ENCODE measurements around the gene PEX10.

PEX10 gene

DNA sequence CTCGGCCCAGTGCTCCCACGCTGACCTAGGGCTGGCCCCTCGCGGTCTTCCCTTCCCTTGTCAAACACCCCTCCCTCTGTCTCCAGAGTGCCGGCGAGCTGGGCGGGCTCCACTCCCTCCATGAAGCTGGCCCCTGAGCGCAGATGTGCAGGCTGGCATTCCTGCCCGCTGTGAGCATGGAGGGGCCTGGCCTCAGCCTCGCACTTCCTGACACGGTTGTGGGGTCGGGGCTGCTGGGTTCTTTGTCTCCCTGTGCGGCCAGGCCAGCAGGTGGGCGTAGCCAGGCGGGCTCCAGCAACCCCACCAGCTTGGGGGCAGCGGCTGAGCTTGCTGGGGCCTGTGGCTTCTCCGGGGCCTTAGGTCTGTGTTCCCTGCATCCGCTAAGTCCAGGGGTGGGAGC, 14.2 kb upstream of the PEX10 start:
- no peak for DNase-seq (ENCODE audit: low read depth in 1 of 2, low spot score in 1 of 2)

DNA sequence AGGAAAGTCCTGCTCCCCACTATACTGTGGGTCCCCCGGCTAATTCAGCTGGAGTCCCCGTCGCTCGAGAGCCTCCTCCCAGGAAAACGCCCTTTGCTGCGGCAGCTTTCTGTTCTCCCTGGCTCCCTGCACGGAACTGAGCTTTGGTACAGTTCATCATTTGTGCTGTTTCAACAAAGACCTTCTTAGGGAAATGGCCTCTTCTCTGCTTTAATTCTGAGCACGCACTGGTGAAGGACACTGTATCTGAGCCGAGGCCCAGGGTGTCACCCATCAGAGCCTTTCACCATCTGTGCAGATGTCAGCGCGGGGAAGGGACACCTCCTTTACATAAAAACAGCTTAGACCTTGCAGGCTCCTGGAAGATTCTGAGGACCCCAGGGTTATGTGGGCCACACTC, 13.5 kb upstream of the PEX10 start:
- no peak for DNase-seq (ENCODE audit: low read depth in 1 of 2, low spot score in 1 of 2)

DNA sequence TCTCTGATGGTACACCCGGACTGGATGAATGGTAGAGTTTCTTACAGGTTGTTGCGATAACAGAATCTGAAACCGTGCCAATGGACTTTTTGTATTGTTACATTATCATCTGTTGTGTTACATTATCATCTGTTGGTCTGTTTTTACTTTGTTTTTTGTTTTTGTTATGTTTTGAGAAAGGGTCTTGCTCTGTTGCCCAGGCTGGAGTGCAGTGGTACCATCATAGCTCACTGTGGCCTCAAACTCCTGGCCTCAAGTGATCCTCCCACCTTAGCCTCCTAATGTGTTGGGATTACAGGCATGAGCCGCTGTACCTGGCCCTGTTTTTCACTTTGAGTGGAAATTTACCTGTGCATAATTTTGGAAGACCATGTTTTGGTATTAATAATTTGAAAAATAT, 10.2 kb upstream of the PEX10 start:
- no peak for DNase-seq (ENCODE audit: low read depth in 1 of 2, low spot score in 1 of 2)

DNA sequence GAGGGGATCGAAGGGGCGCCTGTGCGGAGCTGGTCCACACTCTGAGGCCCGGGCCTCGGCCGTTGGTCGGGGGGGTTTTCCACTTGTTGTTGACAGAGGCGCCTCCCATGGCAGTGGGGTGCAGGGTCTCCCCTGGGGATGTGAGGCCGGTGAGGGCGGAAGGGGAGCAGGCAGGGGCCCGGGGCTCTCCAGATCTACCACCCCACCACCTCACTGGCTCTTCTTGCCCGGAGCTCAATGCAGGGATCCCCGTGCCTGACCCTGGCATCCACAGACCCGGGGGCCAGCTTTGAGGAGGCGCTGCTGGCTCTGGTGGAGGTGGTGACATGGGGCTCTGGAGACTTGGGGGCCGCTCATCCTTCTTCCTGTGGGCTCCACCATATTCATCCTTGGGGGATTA, 7.1 kb upstream of the PEX10 start:
- no peak for DNase-seq (ENCODE audit: low read depth in 1 of 2, low spot score in 1 of 2)

DNA sequence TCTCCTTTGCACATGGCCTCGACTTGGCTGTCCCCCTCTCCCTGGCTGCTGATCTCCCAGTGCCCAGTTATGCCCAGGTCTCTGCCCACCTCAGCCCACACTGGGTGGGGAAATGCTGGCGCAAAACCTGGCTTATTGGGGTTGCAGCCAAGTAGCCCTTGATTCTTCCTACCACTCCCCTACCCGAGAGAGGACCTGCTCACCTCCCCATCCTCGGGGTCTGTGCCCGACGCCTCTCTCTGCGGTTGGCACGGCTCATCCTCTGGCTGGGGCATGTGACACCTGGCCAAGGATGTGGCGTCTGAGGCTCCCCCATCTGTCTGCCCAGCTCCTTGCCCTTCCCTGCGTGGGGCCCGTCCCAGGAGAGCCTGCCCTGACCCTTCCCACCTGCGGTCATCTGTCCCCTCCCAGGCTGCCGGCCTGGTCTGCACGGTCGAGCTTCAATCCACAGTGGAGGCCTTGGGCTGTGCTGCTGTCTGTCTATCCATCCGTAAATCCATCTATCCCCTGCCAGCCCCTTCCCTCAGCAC, 6.5 kb upstream of the PEX10 start:
- no peak for DNase-seq (ENCODE audit: low read depth in 1 of 2, low spot score in 1 of 2)

DNA sequence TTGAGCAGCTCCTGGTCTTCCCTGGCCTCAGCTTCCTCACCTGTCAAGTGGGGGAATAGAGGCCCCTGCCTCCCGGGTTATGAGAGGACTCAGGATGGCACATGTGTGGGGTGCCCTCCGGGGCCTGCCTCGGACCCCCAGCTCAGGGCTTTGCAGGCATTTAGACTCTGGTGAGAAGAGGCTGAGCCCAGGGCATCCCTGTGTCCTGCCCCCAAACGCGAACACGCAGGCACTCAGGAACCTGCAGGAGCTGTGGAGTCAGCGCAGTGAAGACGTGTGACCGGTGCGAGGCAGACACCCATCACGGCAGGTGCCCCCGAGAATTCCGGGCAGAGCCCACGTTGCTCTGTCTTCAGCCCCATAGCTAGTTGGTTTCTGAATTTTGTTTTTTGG, 5.5 kb upstream of the PEX10 start:
- no peak for DNase-seq (ENCODE audit: low read depth in 1 of 2, low spot score in 1 of 2)

DNA sequence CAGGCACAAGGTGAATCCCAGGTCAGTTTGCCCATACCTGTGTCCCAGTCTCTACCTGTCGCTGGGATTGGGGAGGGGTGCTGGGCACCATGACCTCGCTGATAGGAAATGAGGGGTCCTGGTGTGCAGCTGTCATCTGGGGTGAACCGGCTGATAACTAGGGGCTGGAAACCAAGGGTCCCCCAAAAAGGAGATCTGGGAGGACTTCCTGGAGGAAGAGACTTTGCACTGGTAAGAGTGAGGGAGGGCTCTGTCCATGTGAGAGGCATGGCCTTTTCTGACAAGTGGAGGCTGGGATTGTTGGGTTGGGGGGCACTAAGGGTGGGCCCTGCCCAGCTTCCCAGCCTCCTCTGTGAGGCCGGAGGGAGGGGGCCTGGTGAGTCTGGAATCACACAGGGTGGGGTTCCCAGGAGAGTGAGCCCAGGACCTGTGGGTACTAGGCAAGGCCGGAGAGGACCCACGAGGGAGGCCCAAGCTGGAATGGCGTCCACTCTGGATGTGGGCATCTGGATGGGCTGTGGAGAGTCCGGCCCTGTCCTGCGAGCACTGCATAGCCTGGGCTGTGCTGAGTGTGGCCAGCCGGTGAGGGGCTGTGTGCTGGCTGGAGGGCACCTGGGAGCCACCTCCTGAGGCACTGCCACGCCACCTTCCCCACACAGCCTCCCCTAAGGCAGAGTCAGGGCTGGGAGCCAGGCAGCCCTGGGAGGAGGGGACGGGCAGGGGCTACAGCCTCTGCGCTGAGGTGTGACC, 4.9 kb upstream of the PEX10 start:
- DNase-seq (ENCODE audit: low read depth in 1 of 2, low spot score in 1 of 2), result no peak

DNA sequence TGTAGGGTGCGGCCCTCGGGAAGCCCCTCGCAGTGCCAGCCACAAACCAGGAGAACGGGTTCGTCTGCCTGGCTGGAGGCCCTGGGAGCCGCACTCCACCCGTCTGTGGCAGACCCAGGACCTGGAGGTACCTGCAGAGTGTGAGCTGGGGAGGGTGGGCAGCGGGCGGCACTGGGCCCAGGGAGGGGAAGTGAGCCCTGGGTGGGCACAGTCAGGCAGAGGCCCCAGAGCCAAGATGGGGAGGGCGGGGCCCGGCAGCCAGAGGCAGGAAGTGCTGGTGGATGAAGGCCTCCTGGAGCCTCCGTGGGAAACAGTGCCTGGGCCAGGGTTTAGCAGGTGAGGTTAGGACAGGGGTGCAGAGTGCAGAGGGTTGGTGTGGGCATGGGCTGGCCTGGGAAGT, 4.0 kb upstream of the PEX10 start:
- DNase-seq (ENCODE audit: low read depth in 1 of 2, low spot score in 1 of 2), result no peak

DNA sequence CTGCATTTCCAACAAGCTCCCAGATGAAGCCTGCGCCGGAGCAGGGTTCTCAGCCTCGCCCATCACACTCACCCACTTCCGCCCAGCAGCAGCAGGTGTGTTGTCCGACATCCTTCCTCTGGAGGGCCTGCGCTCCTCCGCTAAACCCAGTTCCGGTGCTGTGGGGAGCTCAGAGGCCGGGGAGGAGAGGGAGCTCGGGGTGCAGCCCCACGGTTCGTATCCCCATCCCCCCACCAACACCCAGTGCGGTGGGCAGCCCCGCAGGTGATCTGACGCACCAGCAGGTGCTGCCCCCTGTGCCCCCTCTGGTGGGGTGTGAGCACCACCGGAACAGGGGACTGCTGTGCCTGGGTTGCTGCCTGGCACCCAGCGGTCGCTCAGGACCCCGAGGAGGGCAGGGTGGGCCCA, 3.4 kb upstream of the PEX10 start:
- peak in 1 of 2 donors; percentile 19 for DNase-seq (ENCODE audit: low read depth in 1 of 2, low spot score in 1 of 2)

DNA sequence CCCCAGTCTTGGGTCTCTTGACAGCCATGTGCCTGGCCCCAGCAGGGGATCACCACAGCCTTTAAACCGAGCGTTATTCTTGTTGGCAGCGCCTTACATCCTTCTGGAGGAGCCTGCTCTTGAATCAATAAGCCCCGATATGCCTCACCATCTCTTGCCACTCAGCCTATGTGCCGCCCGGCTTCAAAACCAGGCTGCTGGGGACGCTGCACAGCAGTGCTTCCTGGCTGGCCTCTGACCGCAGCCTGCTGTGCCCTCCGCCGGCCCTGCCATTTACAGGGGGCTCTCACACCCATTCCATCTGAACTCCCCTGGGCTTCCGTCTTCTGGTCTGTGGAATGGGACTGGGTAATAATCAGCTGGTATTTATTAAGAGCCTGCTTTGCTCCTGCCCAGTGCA, 3.0 kb upstream of the PEX10 start:
- DNase-seq (ENCODE audit: low read depth in 1 of 2, low spot score in 1 of 2), result no peak

DNA sequence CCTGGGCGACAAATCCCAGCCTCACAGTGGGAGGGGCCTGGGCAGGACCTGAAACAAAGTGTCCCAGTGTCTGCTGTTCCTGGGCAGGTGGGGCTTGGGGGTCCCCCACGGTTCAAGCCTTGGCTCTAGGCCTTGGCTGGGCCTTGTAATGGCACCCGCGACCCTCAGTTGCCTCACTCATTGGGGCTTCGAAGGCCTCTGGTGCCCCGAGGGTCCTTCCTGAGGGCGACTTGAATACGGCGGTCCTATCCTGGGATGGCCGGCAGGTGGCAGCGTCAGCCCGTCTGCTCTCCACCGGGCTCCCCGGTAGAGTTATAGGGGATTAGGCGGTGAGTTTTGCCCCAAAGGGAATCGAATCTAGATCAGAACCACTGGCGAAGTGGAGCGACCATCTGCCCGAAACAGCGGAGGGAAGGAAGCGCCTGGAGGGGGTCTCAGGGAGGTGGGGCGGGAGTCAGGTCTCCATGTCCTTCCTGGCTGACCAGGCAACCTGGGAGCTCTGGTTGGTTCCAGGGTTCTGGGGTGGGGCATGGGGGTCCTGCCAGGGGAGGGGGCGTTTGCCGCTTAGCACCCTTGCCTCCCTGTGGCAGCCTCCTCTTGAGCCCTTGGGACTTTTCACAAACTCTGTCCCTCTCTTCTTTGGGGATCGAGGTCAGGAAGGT, 2.1 kb upstream of the PEX10 start:
- peak; percentile 73 for DNase-seq (ENCODE audit: low read depth in 1 of 2, low spot score in 1 of 2)

DNA sequence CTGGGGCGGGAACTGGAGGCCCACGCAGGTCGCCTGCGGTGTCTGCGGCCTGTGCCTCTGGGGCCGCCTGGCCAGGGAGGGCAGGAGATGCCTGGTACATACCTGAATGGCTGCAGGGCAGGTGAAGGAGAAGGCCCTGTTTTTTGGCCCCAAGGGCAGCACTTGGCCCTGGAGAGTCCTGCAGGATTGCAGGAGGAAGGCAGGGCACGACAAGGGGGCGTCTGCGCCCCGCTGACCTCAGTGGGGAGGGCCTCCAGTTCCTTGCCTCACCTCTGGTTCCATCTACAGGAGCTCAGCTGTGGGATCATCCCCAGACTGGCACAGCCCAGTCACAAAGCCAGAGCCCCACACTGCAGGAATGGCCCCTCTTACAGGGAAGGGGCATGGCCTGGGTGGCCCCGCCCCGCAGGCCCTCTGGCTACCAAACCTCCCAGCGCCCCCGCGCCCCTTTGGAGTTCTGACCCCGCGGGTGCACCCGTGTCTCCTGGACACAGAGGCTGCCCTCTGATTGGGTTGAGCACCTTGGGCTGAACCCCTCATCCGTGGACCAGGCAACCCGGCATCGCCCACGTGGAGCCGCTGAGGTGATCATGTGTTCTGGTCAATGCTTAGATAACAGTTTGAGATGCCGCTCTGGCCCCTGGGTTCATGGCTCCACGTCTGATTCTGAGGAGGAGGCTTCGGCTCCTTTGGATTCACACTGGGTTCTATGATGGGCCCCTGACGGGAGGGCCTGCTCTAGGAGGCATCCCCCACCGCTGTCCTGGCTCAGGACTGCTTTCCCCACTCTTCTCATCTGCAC, 1.3 kb upstream of the PEX10 start:
- no peak for DNase-seq (ENCODE audit: low read depth in 1 of 2, low spot score in 1 of 2)

DNA sequence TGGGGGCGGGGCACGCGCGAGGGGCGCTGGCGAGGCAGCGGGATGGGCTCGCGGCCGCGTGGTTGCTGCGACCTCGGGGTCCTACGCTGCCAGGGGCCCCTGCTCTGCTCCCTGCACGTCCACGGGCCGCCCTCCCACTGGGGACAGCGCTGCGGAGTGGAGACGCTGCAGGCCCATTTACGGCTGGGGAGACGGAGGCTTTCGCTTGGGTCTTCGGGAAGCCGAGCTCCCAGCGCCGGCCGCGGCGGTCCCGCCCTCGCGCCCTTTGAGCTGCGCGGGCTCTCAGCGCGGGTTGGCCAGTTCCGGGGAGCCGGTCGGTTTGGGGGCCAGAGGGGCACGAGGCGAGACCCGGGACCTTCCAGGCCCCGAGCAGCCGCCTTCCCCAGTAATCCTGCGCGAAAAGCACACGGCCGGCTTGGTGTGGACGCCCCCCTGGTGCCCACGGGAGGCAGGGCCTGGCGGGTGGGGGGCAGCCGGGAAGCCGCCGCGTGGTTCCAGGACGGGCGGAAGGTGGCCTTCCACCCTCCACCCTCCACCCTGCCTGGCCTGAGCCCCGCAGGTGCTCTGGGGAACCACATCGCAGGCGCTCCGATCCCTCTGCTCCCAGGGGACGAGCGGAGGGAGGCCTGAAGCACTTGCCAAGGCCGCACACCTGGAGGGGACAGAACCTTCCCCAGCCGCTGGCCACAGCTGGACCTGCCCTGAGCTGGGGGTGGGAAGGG, 570 bp upstream of the PEX10 start:
- no peak for DNase-seq (ENCODE audit: low read depth in 1 of 2, low spot score in 1 of 2)

DNA sequence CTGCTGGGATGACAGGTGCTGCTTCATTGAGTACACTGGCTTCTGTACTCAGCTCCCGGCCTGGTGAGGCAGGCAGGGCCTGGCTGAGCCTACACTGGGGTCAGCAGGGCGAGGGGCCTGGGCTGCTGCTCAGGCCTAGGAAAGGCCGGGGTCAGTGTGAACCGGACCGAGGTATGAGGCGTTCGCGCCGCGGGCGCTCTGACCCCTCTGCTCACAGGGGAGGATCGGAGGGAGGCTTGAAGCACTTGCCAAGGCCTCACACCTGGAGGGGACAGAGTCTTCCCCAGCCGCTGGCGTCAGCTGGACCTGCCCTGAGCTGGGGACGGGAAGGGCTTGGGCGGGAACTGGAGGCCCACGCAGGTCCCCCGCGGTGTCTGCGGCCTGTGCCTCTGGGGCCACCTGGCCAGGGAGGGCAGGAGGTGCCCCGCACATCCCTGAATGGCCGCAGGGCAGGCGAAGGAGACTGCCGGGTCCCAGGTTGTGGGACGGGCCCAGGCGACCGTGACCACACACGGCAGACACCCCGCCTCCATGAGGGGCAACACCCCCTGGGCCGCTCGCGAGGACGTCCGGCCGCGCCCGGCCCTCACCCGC, 466 bp downstream of the PEX10 start:
- DNase-seq (ENCODE audit: low read depth in 1 of 2, low spot score in 1 of 2), result no peak

DNA sequence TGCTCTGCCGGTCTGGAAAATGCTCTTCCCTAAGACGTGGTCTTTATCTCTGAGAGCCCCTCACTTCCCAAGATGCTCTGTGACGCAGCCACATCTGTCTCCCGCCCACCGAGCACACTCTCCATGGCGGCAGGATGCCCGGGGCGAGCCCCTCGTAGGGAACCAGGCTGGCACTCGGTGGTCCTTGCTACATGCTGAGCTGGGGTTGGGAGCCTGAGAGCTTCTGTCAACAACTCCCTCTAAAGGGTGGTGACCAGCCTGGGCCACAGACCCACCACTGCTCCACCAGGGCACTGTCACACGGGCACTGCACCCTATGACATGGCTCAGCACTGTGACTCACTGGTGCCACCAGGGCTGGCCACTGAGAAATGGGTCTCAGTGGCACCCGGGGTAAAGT, 2.6 kb downstream of the PEX10 start:
- DNase-seq (ENCODE audit: low read depth in 1 of 2, low spot score in 1 of 2), result no peak

DNA sequence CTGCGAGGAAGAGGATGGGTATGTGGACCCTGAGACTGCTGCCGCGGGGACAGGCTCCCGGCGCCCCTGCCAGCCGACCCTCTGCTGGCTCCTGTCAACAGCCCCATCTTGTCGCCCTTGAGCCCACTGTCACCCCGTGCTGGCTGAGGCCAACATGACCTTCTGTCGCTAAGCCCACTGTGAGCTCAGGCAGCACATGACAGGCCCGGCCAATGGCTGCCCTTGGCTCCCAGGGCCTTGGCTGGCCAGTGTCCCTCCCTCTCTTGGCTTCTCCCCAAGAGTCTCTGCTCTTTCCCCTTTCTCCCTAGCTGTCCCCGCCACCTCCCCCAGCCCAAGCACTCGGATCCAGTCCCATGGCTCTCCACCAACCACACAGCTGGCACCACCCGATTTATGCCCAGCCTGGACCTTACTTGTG, 3.5 kb downstream of the PEX10 start:
- DNase-seq (ENCODE audit: low read depth in 1 of 2, low spot score in 1 of 2), result no peak

DNA sequence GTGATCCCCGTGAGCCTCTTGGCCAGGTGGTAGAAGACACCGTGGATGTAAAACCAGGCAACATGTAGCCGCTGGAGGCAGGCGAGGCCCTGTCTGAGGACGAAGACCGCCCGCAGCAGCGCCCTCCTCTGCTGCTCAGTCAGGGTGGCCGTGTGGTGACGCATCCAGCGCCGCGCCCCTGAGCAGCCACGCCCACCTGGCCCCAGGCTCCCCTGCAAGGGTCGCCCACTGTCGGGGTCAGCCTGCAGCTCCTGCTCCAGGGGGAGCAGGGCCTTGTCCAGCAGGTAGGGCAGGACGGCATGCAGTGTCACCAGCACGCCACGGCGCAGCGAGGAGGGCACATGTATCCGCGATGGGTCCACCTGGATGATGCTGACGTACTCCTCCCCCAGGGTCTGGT, 3.9 kb downstream of the PEX10 start:
- DNase-seq (ENCODE audit: low read depth in 1 of 2, low spot score in 1 of 2), result no peak

DNA sequence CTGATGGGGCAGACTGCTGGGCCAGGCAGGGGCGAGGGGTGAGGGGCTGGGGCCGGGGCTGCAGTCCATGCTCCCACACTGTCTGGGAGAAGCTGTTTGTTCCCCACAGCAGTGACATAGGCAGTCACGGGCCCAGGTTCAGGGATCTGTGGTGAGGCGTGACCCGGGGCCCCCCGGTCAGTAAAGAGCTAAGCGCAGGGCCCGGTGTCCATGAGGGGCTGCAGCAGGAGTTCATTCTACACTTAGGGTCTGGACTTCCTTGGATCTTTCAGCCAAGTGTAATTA, 4.4 kb downstream of the PEX10 start:
- DNase-seq (ENCODE audit: low read depth in 1 of 2, low spot score in 1 of 2), result no peak

DNA sequence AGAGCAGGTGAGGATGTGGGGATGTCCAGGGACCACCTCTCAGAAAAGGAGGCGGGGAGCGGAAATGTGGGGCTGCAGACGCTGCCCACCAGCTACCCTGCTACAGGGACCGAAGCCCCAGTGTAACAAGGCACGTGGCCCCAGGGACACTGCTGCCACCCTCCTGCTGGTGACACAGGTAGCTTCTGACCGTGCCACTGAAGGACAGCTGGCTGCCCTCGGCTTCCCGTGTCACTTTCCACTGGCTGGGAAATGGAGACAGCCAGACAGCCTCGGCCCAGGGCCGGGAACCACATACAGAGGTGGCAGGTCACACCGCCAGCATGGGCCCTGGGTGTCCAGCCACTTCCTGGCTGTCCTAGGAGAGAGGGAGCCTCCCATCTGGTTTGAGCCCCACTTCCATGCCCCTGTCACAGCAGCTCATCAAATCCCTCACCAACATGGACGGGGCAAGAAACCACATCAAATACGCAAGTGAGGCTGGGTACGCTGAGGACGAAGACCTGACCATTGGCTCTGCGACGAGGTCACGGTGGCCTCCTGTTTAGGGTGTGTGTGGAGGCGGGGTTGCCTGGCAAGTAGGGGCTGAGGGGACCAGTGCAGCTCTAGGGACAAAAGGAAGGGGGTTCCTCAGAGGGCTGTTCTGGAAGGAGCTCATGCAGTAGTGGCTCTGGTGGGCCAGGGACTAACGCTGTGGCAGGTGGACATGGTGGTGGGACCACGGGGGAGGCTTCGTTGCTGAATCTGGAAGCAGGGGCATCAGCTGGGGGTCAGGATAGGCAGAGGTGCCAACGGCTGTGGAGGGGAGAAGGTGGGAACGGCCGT, 5.0 kb downstream of the PEX10 start:
- DNase-seq (ENCODE audit: low read depth in 1 of 2, low spot score in 1 of 2), result no peak

DNA sequence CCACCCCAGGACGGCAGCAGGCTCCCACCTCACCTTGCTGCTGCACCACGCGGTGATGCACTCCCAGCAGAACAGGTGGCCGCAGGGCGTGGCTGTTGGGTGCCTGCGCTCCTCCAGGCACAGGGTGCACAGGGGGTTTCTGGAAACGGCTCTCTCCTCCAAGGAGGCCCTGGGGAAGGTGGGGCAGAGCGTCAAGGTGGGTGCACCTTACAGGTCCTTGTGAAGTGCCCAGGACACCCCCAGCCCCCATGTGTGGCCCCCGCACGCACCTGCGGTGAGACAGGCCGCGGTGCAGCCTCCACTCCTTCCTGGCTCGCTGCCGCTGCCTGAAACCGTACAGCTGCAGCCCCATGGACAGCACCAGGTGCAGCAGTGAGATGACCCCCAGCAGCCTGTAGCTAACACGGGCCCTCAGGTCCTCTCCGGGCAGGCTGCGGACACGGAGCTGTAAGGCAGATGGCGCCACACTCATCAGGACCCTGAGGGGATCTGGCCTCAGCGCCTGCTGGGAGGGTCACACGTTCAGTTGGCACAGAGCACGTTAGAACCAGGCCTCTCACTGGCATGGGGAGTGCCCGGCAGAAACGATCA, 5.8 kb downstream of the PEX10 start:
- no peak for DNase-seq (ENCODE audit: low read depth in 1 of 2, low spot score in 1 of 2)
